ENCODE measurements around the gene HYAL3.
"Not testable (repeated sequence)": the region's sequence is repeated elsewhere in the genome, so short reads cannot be mapped to it uniquely, and the experiment has no call there.

HYAL3 gene

DNA sequence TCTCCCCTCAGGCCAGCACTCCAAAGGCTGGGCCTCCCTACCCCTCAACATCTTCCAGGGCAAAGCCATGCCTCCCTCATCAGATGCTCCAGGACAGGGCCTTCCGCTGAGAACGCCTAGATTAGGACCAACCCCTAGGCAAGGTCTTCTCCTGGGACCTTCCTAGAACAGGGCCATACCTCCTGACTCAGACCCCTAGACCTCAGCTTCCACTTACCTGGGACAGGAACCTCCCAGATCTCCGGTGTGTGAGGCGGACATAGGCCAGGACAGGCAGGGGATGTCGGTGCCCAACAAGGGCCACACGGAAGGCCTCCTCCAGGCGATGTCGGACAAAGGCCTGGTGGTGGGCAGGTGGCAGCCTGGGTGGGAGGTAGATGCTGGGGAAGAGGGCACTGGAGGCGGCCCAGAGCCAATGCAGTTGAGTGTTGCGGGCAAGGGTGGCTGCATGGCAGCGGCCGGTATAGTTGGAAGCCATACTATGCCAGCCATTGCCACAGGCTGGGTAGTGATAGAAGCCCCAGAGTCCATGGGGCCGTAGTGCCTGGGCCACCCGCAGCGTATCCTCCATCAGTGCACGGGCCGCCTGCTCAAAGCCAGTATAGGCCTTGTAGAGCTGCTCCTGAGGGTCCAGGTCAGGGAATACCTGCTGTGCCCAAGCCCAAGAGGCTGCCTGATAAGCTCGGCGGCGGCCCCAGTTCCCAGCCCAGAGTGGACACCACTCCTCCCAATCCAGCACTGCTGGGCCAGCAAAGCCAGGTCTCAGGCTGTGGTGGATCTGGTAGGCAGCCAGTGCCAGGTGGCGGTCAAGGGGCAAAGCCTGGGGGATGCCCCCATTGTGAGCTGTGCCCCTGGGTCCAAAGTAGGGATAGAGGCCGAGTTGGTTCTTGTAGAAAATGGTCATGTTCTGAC is 4.5 kb downstream of the HYAL3 start:
- Mint-ChIP-seq H3K27me3 (ENCODE audit: low read depth) (no peaks in the 10 kb centered on the region), H3K36me3 (ENCODE audit: low read depth) (peaks cover 6% of the 10 kb centered on the region), H3K4me3 (no peak overlapping the region), H3K27ac (no peak overlapping the region), H3K9me3 (no peaks in the 10 kb centered on the region), H3K4me1 (ENCODE audit: low read depth) (peaks cover 31% of the 10 kb centered on the region)

DNA sequence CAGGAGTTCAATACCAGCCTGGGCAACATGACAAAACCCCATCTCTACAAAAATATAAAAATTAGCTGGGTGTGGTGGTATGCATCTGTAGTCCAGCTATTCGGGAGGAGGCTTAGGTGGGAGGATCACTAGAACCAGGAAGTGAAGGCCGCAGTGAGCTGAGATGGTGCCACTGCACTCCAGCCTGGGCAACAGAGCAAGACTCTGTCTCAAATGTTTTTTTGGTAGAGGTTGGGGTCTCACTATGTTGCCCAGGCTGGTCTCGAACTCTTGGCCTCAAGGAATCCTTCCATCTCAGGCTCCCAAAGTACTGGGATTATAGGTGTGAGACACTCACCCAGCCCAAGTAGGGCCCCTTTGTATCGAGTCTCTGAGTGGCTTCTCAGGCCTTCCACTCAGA is 5.1 kb downstream of the HYAL3 start:
- Mint-ChIP-seq H3K4me1 (ENCODE audit: low read depth) (peaks cover 31% of the 10 kb centered on the region), H3K9me3 (no peaks in the 10 kb centered on the region), H3K4me3 (no peak overlapping the region), H3K27me3 (ENCODE audit: low read depth) (no peaks in the 10 kb centered on the region), H3K27ac (no peak overlapping the region), H3K36me3 (ENCODE audit: low read depth) (peaks cover 6% of the 10 kb centered on the region)

DNA sequence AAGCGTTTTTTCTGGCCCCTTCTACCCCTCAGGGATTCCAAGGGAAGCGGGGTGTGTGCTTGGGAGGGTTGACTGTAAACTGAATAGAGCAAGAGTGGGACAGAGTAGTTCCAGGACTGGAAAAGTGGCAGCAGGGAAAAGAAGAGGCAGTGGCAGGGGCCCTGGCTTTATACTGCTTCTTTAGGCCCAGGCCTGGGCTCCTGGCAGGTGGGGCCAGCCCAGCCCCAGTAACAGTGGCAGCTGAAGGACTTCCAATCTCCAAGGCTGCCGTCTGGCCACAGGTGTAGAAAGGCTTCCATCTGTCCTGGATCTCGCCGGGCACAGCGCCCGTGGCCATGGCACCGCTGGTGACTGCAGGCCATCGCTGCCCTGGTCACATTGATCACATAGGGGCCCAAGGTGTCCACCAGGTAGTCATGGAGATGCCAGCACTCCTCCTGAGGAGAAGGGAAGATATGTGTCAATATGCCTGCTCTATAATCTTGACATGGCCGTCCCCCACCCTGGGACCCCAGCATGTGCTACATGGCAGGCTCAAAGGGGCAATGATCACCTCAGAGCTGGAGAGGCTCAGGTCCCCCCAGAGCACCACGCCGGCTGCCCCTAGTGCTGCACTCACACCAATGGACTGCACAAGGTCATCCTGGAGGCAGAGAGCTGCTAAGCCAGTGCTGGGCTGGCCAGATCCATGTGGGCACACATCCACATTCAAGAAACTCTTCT is 6.0 kb downstream of the HYAL3 start:
- Mint-ChIP-seq H3K4me1 (ENCODE audit: low read depth) (peaks cover 30% of the 10 kb centered on the region), H3K4me3 (peak overlapping the region; percentile 84), H3K27me3 (ENCODE audit: low read depth) (no peaks in the 10 kb centered on the region), H3K36me3 (ENCODE audit: low read depth) (peaks cover 6% of the 10 kb centered on the region), H3K9me3 (no peaks in the 10 kb centered on the region), H3K27ac (peak overlapping the region; percentile 98)

DNA sequence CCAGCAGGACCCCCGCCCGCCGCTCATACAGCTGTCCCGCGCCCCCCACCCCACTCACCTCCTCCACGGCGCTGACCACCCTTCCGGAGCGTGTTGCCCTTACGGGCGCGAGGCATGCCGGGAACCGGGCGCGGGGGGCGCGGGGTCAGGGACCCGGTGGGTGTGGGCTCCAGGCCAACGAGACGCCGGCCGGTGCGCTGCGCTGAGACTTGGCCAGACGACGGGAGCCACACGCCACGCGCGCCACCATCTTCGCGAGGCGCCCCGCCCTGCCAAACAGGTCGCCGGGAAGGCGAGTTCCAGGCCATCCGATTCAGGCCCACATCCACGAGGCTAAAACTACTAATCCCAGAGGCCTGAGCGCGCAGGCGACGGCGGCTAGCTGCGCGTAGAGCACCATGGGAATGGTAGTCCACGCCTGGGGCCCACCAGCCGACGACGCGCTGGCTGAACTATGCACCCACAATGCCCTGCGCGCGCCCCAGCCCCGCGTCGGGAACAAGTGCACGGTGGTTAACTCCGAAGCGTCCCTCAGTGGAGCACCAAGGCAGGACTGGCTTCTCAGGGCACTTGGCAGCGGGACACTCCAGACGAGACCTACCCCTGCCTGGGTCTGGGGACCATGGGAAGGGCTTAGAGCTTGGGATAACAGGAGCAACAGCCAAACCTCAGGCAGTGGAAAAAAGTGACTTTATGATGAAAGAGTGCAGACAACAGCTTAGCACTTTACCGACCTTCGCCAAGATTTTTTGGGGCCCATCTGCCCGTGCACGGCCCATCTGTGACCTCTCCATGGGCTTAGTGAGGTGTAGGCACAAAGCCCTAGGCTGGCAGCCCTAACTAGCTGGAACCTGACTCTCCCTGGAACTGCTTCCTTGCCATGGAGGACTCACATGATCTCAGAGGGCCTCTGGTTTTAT is 6.8 kb downstream of the HYAL3 start, which contains the start of gene IFRD2:
IFRD2 (minus strand) TSS at position 271 of the 920 bp plus-strand sequence; CDS start at position 116, 155 bp downstream.
- Mint-ChIP-seq H3K4me1 (ENCODE audit: low read depth) (peaks cover 22% of the 10 kb centered on the region), H3K36me3 (ENCODE audit: low read depth) (peaks cover 6% of the 10 kb centered on the region), H3K9me3 (no peaks in the 10 kb centered on the region), H3K4me3 (peak within 1 kb of the TSS; percentile 84), H3K27ac (peak within 1 kb of the TSS; percentile 98), H3K27me3 (ENCODE audit: low read depth) (no peaks in the 10 kb centered on the region)

DNA sequence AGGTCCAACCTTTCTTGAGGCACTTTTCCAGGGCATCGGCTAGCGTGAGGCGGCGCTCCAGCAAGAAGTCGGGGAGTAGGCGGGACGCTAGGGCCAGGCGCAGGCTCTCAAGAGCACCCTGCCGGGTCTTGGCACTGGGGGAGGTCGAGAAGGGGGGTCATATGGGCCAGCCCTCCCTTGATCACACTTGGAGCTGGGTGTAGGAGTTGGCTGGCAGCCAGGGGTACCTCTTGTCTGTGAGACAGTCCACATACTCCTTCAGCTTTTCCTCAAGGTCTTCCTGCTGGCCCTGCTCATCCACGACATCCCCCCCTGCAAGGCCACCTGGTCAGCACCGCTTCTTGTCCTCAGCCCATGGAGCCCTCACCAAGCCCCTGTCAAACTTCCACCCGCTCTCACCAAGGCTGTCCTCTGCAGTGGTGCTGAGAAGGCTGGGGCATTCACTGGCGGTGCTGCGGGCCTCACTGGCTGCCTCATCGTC is 9.0 kb downstream of the HYAL3 start:
- H3K4me1 Mint-ChIP-seq (ENCODE audit: low read depth), result peaks cover 15% of the 10 kb centered on the region
- H3K27me3 Mint-ChIP-seq (ENCODE audit: low read depth), result no peaks in the 10 kb centered on the region
- no peaks in the 10 kb centered on the region for H3K9me3 Mint-ChIP-seq
- H3K36me3 Mint-ChIP-seq (ENCODE audit: low read depth), result peaks cover 6% of the 10 kb centered on the region
- H3K4me3 Mint-ChIP-seq, result no peak overlapping the region
- no peak overlapping the region for H3K27ac Mint-ChIP-seq

DNA sequence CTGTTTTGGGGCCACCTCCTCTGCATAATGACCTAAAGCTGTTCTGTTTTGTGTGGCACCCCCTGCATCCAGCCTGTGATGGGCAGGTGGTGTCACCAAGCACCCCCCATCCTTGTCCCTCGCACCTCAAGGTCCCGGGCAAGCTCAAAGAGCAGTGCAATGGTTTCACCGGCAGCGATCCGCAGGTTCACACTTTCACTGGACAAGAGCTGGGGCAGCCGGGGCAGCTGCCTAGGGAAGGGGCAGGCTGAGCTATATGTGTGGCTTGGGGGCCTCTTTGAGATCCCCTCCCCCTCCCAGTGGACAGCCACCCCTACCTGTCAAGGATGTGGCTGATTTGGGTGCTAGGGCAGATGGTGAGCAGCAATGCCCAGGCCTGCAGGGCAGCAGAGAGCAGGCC is 10.1 kb downstream of the HYAL3 start:
- Mint-ChIP-seq H3K27ac (no peak overlapping the region), H3K4me3 (no peak overlapping the region), H3K4me1 (ENCODE audit: low read depth) (peaks cover 15% of the 10 kb centered on the region), H3K27me3 (ENCODE audit: low read depth) (no peaks in the 10 kb centered on the region), H3K9me3 (no peaks in the 10 kb centered on the region), H3K36me3 (ENCODE audit: low read depth) (peaks cover 6% of the 10 kb centered on the region)

DNA sequence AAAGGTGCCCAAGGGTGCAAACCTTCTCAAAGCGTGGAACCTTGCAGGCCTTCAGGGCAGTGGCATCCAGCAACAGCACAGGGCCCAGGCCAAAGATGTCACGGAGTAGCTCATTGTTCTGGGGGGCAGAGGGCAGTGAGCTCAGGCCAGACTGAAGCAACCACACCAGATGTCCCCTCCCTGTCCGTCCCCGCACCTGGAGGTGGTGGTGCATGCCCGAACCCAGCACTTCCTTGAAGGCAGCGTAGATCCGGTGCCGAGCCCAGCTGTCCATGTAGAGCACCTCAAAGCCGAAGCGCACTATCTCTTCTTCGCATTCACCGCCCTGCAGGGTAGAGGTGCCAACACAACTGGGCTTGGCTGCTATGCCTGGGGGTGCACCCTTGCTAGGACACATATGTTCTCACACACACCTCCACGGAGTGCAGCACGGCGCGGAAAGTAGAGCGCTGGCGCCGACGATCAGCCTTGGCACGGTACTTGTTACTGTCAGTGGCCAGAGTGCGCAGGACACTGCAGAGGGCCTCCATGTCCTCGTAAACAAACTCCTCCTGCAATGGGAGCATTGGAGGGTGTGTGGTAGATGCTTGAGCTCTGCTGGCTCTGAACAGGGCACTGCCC is 10.7 kb downstream of the HYAL3 start:
- Mint-ChIP-seq H3K4me1 (ENCODE audit: low read depth) (peaks cover 15% of the 10 kb centered on the region), H3K27me3 (ENCODE audit: low read depth) (no peaks in the 10 kb centered on the region), H3K36me3 (ENCODE audit: low read depth) (peaks cover 6% of the 10 kb centered on the region), H3K27ac (no peak overlapping the region), H3K4me3 (no peak overlapping the region), H3K9me3 (no peaks in the 10 kb centered on the region)

DNA sequence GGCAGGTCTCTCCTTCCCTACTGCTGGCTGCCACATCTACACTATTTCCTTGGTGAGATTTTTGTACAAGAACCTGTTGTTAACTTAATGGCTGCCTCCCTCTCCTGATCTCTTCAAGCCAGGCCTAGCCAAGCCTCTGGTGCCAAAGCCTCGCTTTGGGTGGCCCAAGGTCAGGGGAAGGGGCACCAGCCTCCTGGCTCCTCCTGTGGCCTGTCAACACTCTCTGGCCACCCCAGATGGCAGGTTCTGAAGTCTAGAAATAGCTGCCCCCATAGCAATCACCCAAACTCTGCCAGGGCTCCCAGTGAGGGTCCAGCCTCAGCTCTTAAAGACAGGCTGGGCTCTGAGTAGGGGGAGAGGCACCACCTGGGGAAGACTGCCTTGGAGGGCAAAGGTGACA is 11.9 kb downstream of the HYAL3 start:
- Mint-ChIP-seq H3K4me1 (ENCODE audit: low read depth) (peaks cover 5% of the 10 kb centered on the region), H3K36me3 (ENCODE audit: low read depth) (peaks cover 6% of the 10 kb centered on the region), H3K4me3 (no peak overlapping the region), H3K27me3 (ENCODE audit: low read depth) (no peaks in the 10 kb centered on the region), H3K9me3 (no peaks in the 10 kb centered on the region), H3K27ac (no peak overlapping the region)

DNA sequence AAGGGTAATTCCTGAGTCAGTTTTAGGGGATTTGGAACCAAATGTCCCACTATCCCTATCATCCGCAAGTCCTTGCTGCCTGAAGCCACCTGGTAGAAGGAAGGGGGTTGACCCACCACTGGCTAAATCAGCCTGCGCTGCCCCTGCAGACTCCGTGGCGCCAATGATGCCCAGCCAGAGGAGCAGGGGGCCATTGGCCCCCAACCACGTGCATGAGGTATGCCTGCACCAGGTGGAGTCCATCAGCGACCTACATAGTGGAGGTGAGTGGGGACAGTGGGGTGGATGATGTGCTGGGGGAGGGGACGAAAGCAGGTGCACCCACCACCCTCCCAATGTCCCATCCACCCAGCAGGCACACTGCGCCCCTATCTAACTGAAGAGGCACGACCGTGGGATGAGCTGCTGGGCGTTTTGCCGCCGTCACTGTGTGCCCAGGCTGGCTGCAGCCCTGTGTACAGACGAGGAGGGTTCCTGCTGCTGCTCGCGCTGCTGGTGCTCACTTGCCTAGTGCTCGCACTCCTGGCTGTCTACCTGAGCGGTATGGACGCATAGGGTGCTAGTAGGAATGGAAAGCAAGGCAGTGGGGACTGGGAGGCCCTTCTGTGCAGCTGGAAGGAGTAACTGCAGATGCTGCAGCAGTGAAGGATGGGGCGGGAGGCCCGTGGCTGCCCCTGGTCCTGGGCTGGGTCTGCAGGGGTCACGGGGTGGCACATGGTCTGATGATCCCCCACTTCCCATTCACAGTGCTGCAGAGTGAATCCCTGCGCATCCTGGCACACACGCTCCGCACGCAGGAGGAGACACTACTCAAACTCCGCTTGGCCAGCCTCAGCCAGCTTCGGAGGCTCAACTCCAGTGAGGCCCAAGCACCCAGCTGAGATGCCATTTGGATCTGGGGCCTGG is 12.6 kb downstream of the HYAL3 start:
- no peak overlapping the region for H3K27ac Mint-ChIP-seq

DNA sequence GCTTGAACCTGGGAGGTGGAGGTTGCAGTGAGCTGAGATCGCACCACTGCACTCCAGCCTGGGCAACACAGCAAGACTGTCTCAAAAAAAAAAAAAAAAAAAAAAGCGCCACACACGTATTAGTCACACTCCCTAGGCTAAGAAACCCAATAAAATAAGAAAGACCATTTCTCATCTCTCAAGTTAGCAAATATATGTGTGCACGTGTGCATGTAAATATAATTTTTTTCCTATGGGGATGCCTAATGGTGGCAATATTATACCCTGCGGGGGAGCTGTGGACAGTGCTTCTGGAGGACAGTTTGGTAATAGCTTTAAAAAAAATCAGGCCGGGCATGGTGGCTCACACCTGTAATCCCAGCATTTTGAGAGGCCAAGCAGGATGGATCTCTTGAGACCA is 15.1 kb downstream of the HYAL3 start:
- H3K27ac Mint-ChIP-seq; H3K4me1 Mint-ChIP-seq (ENCODE audit: low read depth); H3K4me3 Mint-ChIP-seq; H3K9me3 Mint-ChIP-seq; H3K27me3 Mint-ChIP-seq (ENCODE audit: low read depth); H3K36me3 Mint-ChIP-seq (ENCODE audit: low read depth): not testable (repeated sequence)

More for the DNA sequence above, 12.6 kb downstream of the HYAL3 start:
- Mint-ChIP-seq H3K27me3 (ENCODE audit: low read depth) (no peaks in the 10 kb centered on the region), H3K4me1 (ENCODE audit: low read depth) (peaks cover 5% of the 10 kb centered on the region), H3K36me3 (ENCODE audit: low read depth) (peaks cover 6% of the 10 kb centered on the region), H3K4me3 (no peak overlapping the region), H3K9me3 (no peaks in the 10 kb centered on the region)

DNA sequence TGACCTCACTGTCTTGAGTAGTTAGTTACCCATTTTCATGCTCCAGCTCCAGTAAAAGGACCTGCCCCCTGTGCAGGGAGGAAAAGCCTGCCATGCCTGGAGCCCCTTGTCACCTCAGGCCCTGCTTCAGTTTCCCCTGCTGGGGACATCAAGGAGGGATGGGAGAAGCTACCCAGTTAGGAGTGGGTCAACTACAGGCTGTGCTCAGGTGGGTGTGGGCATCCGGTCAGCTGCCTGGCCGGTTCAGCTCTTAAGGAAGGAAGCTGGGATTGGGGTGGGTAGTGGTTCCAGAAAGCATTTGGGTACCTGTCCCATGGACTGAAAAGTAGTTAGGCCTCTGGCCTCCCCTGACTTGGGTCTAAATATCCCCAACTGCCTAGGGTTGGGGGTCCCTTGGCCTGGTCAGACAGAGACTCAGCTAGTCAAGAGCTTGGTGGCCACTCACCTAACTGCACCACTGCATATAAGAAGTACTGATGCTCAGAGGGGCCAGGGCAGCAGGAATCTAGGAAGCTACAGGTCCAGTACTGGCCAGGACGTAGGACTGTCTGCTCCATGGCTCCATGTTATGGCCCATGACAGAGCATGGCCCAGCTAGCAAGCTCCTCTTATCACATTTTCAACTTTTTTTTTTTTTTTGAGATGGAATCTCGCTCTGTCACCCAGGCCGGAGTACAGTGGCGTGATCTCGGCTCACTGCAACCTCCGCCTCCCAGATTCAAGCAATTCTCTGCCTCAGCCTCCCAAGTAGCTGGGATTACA is 19.8 kb downstream of the HYAL3 start:
- Mint-ChIP-seq H3K27ac (no peak overlapping the region), H3K36me3 (ENCODE audit: low read depth) (no peaks in the 10 kb centered on the region), H3K9me3 (no peaks in the 10 kb centered on the region), H3K4me1 (ENCODE audit: low read depth) (peaks cover 9% of the 10 kb centered on the region), H3K4me3 (no peak overlapping the region), H3K27me3 (ENCODE audit: low read depth) (peaks cover 28% of the 10 kb centered on the region)

DNA sequence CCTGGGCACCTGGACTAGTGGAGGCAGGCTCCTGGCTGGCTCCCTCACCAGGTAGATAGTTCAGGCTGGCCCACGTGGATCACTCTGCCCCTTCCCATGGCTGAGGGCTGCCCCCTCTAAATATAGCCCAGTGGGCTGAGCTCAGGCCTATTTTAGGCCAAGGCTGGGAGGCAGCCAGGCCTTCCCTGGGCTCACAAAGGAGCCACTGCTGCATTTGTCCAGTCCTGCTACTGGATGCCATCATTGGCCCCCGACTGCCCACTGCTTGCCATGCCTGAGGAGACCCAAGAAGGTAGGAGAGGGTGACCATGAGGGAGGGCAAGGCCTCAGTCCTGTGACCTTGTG is 20.4 kb downstream of the HYAL3 start, which contains the start of gene LSMEM2:
LSMEM2 (plus strand) TSS at position 208 of the 345 bp plus-strand sequence; CDS start at position 235, 27 bp downstream.
- Mint-ChIP-seq H3K36me3 (ENCODE audit: low read depth) (no peaks in the 10 kb centered on the region), H3K27ac (no peak within 1 kb of the TSS)

More for the DNA sequence above, 20.4 kb downstream of the HYAL3 start, which contains the start of gene LSMEM2:
- Mint-ChIP-seq H3K4me3 (no peak within 1 kb of the TSS), H3K4me1 (ENCODE audit: low read depth) (peaks cover 13% of the 10 kb centered on the region), H3K27me3 (ENCODE audit: low read depth) (peaks cover 33% of the 10 kb centered on the region), H3K9me3 (no peaks in the 10 kb centered on the region)

Data from T-helper 1 cell treated with Interleukin-12 subunit alpha and Interleukin-12 subunit beta and Interleukin-4 antibody, amounts not matched to agents 30 μg/mL and 1 μg/mL, for 36 hours (primary cell).